ENCODE data around the gene ACADM.
A peak's percentile ranks its signal among the peaks of the same experiment; 100 is the strongest.
"Not testable (repeated sequence)": the region's sequence is repeated elsewhere in the genome, so short reads cannot be mapped to it uniquely, and the experiment has no call there.

The ACADM gene

GRCh38 chr1:75724472-75725022 is at the start of gene ACADM:
ACADM (plus strand) TSS chr1:75724709; CDS start chr1:75724788, 79 bp downstream.
- DNase-seq (ENCODE audit: extremely low read depth in 1 of 2, low read depth in 1 of 2), result peak; percentile 76

GRCh38 chr1:75677443-75677842 is 47.1 kb upstream of the ACADM start:
- no peak for DNase-seq (ENCODE audit: extremely low read depth in 1 of 2, low read depth in 1 of 2)

GRCh38 chr1:75677964-75678363 is 46.5 kb upstream of the ACADM start:
- DNase-seq (ENCODE audit: extremely low read depth in 1 of 2, low read depth in 1 of 2), result not testable (repeated sequence)

- DNase-seq (ENCODE audit: extremely low read depth in 1 of 2, low read depth in 1 of 2), result no peak
Measured at GRCh38 chr1:75690547-75690946, 34.0 kb upstream of the ACADM start.

- no peak for DNase-seq (ENCODE audit: extremely low read depth in 1 of 2, low read depth in 1 of 2)
Measured at GRCh38 chr1:75693551-75693950, 31.0 kb upstream of the ACADM start.

- DNase-seq (ENCODE audit: extremely low read depth in 1 of 2, low read depth in 1 of 2), result no peak
Measured at GRCh38 chr1:75696000-75696399, 28.5 kb upstream of the ACADM start.

DNA sequence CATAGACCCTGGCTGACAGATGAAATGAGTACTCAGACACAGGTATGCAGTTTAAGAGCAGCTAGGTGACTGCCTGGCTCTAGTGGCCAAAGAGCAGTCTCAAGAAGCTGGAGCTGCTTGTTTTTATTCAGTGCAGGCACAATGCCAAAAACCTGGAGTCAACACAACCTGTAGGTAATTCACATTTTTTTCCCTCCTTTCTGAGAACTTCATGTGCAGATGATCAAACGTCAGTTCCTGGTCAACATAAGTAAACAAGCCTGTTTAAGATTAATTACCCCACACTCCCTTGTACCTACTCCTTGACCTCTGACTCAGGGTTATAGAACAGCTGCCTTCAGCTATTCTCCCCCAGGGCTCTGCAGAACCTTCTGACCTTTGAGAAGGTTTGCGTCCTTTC is 17.3 kb upstream of the ACADM start:
- no peak for DNase-seq (ENCODE audit: extremely low read depth in 1 of 2, low read depth in 1 of 2)

GRCh38 chr1:75708910-75709309 is 15.6 kb upstream of the ACADM start:
- no peak for DNase-seq (ENCODE audit: extremely low read depth in 1 of 2, low read depth in 1 of 2)

DNA sequence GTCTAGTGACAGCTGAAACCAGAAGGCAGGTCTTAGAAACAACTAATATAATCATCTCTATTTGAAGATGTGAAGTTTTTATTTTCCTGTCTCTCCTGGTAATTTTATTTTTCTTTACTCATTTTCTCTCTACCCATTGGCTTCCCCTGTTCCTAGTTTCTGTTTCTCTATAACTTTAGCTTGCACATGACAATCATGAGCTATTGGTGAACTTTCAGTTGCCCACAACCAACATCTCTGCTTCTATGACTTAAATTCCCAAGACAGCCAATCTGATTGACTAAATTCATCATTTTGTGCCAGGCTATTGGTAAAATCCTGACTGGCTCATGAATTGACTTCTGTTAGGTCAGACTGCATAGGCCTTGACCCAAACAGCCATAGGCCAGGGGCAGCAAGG is 13.7 kb upstream of the ACADM start:
- no peak for DNase-seq (ENCODE audit: extremely low read depth in 1 of 2, low read depth in 1 of 2)

DNA sequence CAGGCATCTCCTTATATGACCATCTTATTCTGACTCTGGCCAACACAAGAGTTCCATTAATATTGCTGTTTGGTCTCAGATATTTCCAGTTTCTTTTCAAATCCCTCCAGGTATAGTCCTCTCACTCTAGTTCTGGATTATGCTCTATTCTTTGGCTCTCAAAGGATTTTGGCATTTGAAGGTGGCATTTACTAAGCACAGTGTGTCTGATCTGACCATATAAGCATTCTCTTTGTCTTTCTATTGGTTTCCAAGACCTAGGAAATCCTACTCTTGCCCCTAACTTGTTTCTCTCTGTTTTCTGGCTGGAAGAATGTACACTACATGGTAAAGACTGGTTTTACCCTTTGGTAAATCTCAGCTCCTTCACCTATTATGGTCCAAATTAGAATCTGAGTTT is 12.7 kb upstream of the ACADM start:
- no peak for DNase-seq (ENCODE audit: extremely low read depth in 1 of 2, low read depth in 1 of 2)

DNA sequence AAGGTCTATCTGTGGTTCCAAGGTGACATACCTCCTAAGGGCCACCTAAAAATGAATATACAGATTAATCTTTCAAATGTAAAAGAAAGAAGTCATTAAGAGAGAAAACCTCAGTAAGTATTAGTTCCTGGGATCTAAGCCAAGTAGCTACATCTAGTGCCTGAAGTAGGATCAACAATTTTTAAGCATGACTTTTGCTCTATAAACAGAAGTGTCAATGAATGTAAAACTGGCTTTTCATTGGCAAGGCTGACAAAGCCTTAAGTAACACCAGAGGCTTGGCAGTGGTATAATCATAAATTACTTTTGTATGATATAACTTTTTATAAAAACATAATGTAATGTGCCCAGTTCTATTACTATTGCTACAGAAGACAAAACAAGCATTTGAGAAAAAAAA is 12.2 kb upstream of the ACADM start:
- no peak for DNase-seq (ENCODE audit: extremely low read depth in 1 of 2, low read depth in 1 of 2)

DNA sequence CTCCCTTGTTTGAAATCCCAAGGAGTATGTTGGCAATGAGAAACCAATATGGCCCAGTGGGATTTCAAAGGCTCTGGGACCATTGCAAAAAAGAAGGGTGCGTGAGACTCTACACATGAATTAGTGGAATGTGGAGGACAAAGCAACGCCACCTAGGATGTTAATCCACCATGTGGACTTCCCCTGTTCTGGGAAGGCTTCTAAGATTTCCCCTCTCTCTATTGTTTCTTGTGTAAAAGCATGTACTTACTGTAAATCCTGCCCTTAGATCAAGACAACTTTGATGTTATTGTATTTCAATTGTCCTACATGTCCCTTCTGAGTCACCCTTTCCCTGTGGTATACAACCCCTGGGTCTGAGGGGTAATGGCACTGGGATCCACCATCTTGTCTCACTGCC is 4.7 kb upstream of the ACADM start:
- DNase-seq (ENCODE audit: extremely low read depth in 1 of 2, low read depth in 1 of 2), result no peak

DNA sequence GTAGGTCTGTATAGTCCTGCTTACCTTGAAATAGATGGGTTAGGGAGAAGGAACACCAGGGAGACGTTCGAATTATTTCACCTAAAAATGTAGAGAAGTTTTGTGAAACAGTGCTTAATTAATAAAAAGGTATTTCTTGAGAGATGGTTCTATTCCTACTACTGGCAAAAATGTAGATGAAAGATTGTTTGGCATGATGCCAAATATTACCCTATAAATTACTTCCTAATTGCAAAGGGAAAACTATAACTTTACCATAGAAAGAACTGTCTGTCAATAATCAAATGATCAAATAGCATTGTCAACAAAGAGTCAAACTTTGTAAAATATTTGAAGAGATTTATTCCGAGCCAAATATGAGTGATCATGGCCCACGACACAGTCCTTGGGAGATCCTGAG is 4.2 kb upstream of the ACADM start:
- no peak for DNase-seq (ENCODE audit: extremely low read depth in 1 of 2, low read depth in 1 of 2)

DNA sequence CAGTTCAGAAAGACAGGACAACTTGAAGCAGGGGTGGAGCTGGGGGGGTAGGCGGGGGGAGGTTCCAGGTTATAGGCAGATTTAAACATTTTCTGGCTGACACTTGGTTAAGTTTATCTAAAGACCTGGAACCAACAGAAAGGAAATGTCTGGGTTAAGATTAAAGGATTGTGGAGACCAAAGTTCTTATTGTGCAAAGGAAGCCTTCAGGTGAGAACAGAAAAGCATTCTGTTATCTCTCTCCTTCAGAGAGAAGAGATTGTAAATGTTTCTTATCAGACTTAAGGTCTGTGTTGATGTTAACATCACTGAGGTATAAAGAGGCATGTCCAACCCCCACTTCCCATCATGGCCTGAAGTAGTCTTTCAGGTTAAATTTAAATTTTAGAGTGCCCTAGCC is 3.7 kb upstream of the ACADM start:
- DNase-seq (ENCODE audit: extremely low read depth in 1 of 2, low read depth in 1 of 2), result no peak

DNA sequence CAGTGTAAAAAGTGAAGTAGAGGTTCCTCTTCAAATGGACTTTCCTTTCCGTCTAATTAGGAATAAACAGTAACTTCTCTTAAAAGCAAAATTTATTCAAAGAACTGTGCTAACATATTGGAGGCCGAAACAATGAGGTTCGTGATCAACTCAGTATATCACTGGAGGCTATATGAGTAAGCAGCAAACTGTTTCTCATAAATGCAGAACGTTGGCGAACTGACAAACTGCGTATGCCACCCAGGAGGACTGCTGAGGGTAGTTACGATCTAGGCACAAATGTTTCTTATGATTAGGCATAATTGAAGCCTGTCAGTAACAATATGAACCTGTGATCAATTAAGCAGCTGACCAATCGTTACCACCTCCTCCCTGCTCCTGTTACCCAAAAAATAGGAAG is 2.3 kb upstream of the ACADM start:
- DNase-seq (ENCODE audit: extremely low read depth in 1 of 2, low read depth in 1 of 2), result not testable (repeated sequence)

GRCh38 chr1:75722966-75723365 is 1.5 kb upstream of the ACADM start:
- no peak for DNase-seq (ENCODE audit: extremely low read depth in 1 of 2, low read depth in 1 of 2)

DNA sequence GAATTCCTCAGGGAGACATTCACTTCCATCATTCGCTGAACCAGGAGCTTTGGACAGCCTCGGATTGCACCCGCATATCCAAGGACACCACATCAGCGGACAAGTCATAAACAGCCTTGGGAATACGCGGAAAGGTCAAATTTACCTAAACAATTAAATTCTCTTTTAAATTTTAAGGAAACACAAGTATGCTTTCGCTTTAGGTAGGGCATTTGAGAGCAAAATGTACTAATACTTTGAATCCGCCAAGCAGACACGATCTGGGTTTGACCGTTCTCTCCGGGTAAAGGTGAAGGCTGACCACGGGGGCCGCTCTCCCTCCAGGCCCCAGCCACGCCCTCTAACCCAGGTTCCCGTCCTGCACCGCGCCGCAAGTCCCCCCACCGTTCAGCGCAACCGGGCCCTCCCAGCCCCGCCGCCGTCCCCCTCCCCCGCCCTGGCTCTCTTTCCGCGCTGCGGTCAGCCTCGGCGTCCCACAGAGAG is 479 bp upstream of the ACADM start:
- DNase-seq (ENCODE audit: extremely low read depth in 1 of 2, low read depth in 1 of 2), result peak; percentile 47 to 68

DNA sequence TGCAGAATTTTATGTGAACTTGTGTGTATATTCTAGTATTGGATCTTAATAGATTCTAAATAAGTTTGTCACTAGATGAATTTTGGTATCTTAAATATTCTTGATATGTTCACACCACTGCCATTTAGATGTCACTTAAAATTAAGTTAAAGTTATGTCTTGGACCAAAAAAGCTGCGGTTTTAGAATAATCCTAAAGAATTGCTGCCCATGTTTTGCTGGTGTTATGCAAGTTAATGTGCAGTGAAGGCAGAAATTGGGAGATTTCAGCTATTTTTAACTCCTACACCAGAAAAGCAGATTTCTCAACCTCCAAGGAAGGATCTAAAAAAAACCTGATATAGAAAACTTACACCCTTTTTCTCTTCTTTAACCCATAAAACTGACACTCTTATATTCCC is 757 bp downstream of the ACADM start:
- no peak for DNase-seq (ENCODE audit: extremely low read depth in 1 of 2, low read depth in 1 of 2)

DNA sequence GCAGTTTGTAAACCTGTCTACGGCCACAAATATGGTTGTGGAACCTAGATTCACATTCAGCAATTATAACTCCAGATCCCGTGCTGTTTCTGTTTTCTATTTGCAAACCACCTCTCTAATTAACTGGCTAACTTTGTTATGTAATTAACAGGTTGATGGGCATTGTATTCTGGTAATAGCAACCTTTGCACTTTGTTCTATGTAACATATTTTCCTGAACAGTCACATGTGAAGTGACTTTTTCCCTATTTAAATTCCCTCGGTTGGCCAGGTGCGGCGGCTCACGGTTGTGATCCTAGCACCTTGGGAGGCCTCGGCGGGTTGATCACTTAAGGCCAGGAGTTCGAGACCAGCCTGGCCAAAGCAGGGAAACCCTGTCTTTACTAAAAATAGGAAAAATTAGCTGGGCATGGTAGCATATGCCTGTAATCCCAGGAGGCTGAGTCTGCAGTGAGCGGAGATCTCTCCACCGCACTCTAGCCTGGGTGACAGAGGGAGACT is 1.4 kb downstream of the ACADM start:
- no peak for DNase-seq (ENCODE audit: extremely low read depth in 1 of 2, low read depth in 1 of 2)

DNA sequence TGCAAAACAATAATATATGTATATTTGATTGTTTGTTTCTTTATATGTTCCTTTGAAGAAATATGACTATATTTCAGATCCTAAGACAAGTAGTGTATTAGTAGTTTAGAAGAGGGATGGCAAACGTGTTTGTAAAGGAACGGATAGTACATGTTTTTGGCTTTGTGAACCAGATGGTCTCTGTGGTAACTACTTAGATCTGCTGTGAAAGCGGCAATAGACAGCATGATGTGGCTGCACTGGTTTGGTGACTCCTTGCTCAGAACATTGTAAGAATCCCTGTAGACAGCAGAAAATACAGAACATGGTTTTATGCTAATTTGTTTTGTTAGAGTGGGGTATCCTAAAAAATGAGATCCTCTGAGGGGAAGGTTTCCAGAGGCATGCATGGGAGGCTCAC is 3.1 kb downstream of the ACADM start:
- DNase-seq (ENCODE audit: extremely low read depth in 1 of 2, low read depth in 1 of 2), result no peak

DNA sequence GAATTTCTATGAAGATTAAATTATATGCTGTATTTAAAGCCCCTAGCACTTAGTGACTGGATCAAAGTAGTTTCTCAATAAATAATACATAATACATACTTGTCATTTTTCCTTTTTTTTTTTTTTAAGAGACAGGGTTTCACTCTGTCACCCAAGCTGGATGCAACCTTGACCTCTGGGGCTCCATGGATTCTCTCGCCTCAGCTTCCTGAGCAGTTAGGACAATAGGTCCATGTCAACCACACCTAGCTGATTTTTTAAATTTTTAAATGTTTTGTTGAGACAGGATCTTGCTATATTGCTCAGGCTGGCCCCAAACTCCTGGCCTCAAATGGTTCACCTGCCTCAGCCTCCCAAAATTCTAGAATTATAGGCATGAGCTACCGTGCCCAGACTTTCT is 5.9 kb downstream of the ACADM start:
- no peak for DNase-seq (ENCODE audit: extremely low read depth in 1 of 2, low read depth in 1 of 2)

DNA sequence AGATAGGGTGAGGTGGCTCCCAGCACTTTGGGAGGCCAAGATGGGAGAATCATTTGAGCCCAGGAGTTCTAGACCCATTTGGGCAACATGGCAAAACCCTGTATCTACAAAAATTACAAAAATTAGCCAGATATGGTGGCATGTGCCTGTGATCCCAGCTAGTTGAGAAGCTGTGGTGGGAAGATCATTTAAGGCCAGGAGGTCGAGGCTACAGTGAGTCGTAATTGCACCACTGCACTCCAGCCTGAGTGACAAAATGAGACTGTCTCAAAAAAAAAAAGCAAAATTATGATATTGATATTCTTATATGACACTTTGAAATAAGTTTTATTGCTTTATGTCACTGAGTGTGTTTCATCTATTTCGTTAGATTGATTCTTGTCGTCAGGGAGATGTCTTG is 7.4 kb downstream of the ACADM start:
- DNase-seq (ENCODE audit: extremely low read depth in 1 of 2, low read depth in 1 of 2), result no peak

GRCh38 chr1:75732703-75733102 is 8.2 kb downstream of the ACADM start:
- no peak for DNase-seq (ENCODE audit: extremely low read depth in 1 of 2, low read depth in 1 of 2)
